GDM1 (cell line): ENCODE results near the gene FGF22.
A peak's percentile ranks its signal among the peaks of the same experiment; 100 is the strongest.
"Not testable (repeated sequence)": the region's sequence is repeated elsewhere in the genome, so short reads cannot be mapped to it uniquely, and the experiment has no call there.

ENCODE experiments used
- DNase-seq: peaks from one replicate; lab custom pipeline; 2025; lab: John Stamatoyannopoulos, UW

Gene FGF22

GRCh38 chr19:660793-661426 lies 21.2 kb downstream of the FGF22 start:
- DNase-seq: no peak

- DNase-seq: no peak
Observed at GRCh38 chr19:661427-662196, 21.9 kb downstream of the FGF22 start.

- DNase-seq: peak; percentile 25
Observed at GRCh38 chr19:662207-662961, 22.7 kb downstream of the FGF22 start.

- DNase-seq: peak; percentile 89
Observed at GRCh38 chr19:662962-663681, 23.4 kb downstream of the FGF22 start, which contains the start of gene RNF126. Gene RNF126 (minus strand): TSS chr19:663214. CDS start chr19:663121, 93 bp downstream.

- no peak for DNase-seq
Observed at GRCh38 chr19:663682-664117, 24.0 kb downstream of the FGF22 start.

- peak; percentile 63 for DNase-seq
Observed at GRCh38 chr19:664913-665443, 25.3 kb downstream of the FGF22 start.

- DNase-seq: not testable (repeated sequence)
Observed at GRCh38 chr19:666985-667573, 27.4 kb downstream of the FGF22 start.

- not testable (repeated sequence) for DNase-seq
Observed at GRCh38 chr19:668675-669434, 29.2 kb downstream of the FGF22 start.

- DNase-seq: no peak
Observed at GRCh38 chr19:670609-671075, 31.0 kb downstream of the FGF22 start.

GRCh38 chr19:674282-675151 lies 34.8 kb downstream of the FGF22 start:
- no peak for DNase-seq

GRCh38 chr19:676007-676338 lies 36.3 kb downstream of the FGF22 start:
- no peak for DNase-seq

GRCh38 chr19:676339-677105 lies 36.8 kb downstream of the FGF22 start, which contains the start of gene FSTL3:
Gene FSTL3 (plus strand): TSS chr19:676392. CDS start chr19:676424, 32 bp downstream.
- no peak for DNase-seq

GRCh38 chr19:677201-677600 lies 37.5 kb downstream of the FGF22 start:
- no peak for DNase-seq

- DNase-seq: no peak
Observed at GRCh38 chr19:677601-678436, 38.1 kb downstream of the FGF22 start.

GRCh38 chr19:678791-679388 lies 39.2 kb downstream of the FGF22 start:
- DNase-seq: no peak

GRCh38 chr19:679418-680286 lies 40.0 kb downstream of the FGF22 start:
- DNase-seq: no peak
